ENCODE data around the gene ANKRD24.
"Not testable (repeated sequence)": the region's sequence is repeated elsewhere in the genome, so short reads cannot be mapped to it uniquely, and the experiment has no call there.

ANKRD24 gene

DNA sequence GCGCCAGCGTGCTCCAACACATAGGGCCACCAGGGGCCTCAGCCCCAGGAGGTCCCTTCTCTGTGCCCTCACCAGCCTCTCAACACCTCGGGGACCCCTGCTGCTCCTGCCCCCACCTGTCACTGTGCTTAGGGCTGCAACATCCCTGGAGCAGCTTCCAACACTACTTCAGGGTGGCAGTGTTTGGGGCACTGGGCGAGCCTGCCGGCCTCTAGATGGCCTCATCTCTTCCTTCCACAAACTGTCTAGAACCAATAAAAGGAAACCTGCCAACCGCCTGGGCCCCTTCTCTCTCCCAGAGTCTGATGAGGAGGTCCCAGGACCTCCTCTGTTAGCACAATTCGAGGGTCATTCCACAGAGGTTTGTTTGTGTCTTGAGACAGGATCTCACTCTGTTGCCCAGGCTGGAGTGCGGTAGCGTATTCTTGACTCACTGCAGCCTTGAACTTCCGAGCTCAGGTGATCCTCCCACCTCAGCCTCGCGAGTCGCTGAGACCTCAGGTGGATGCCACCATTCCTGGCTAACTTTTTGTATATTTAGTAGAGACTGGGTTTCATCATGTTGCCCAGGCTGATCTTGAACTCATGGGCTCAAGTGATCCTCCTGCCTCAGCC, 86.4 kb downstream of the ANKRD24 start:
- no peak for DNase-seq

DNA sequence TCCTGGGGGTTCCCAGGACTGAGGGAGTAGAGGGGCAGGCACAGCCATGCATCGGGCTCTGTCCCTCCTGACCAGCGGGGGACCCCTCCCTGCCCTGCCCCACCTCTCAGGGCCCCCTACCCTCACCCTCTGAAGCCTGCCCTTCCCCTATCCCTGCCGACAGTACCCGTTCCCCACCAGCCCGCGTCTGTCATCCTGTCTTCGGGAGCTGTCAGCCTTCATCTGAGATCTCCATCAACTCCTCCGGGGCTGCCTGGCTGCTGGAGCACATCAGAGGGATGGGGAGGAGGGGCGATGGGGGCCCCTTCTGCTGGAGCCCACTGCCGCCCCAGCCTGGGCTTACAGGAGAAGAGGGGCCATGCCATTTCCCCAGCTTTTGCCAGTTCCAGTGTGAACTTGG, 90.4 kb downstream of the ANKRD24 start:
- DNase-seq = no peak

DNA sequence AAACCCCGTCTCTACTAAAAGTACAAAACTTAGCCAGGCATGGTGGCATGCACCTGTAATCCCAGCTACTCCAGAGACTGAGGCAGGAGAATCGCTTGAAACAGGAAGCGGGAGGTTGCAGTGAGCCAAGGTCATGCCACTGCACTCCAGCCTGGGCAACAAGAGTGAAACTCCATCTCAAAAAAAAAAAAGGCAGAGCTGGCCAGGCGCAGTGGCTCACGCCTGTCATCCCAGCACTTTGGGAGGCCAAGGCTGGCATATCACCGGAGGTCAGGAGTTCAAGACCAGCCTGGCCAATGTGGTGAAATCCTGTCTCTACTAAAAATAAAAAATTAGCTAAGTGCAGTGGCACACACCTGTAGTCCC, 91.8 kb downstream of the ANKRD24 start:
- not testable (repeated sequence) for DNase-seq

Data from inflammatory macrophage (primary cell).